ENCODE data around the gene MRPL37.
"Not testable (repeated sequence)": the region's sequence is repeated elsewhere in the genome, so short reads cannot be mapped to it uniquely, and the experiment has no call there.

MRPL37 gene

DNA sequence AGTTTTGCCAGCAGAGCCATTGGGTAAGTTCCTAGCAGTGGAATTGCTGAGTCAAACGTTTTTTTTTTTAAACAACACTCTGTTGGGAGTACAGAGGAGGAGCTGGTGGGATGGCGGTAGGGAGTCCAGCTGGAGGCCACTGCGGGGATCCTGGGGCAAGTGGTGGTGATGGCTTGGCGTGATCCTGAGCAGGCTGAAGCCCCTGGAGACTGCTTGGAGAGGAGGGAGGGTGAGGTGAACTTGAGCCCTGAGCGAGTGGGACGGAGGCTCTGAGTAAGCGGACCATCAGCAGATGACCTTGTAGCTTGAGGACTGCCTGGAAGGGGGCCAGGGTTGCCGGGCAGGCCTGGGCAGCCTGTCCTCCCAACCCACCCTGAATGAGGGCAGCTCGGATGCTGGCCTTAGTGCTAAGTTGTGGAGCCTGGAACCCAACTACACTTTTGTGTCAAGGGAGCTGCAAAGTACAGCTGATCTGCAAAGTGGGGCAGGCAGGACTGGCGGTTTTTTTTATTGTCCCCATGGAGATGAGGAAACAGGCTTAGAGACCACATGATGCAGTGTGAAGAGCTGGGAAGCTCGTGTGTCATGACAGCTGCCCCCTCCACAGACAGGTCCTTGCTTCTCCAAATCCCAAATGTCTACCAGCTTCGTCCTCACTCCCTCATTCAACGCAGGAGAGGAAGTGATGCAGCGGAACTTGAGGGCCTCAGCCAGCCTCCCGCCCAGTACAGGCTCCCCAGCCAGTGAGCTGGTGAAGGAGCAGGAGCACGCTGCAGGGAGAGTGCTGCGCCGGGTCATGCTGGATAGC is 20.2 kb downstream of the MRPL37 start:
- peak; percentile 46 for DNase-seq (ENCODE audit: low spot score)

- no peak for DNase-seq (ENCODE audit: low spot score)
These were observed 21.3 kb downstream of the MRPL37 start for GRCh38 chr1:54221113-54221834.

DNA sequence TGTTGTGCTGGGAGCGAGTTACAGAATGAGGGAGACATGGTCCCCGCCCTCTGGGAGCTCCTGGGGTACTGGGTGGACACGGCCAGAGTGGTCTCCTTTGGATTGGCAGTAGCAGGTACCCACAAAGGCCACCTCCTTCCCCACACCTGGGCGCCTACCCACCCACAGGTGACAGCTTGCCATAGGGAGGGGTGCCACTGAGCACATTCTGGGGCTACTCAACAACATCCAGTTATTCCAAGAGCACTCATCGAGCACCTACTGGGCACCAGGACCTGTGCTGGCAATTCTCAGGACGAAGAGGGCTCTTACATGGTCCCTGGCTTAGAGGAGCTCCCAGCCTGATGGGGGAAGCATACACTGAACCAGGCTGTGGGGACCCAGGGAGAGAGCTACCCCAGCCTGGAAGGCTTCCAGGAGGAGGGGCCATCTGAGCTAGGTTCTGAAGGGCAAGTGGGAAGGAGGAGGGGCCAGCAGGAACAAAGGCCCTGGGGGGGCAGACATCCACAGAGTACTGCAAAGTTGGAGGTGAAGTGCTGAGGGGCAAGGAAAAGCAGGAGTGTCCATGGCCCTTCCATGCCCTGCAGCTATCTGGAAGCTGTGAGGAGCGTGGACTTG is 22.0 kb downstream of the MRPL37 start:
- no peak for DNase-seq (ENCODE audit: low spot score)

DNA sequence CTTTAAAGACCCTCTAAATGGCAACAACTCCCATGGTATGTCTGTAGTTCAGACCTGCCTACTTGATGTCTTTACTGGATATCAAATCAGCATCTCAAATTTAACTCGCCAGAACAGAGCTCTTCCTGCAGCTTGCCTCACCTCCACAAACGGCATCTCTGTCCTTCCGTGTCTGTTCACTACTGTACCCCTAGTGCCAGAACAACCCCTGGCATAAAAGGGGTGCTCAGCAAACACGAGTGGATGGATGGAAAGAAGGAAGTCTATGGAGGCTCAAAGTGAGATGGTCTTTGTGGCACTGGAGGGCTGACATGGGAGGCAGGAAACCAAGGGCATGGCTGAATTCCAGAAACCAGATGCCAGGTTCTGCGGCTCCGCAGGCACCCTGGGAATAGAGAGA is 22.7 kb downstream of the MRPL37 start:
- DNase-seq (ENCODE audit: low spot score) = no peak

DNA sequence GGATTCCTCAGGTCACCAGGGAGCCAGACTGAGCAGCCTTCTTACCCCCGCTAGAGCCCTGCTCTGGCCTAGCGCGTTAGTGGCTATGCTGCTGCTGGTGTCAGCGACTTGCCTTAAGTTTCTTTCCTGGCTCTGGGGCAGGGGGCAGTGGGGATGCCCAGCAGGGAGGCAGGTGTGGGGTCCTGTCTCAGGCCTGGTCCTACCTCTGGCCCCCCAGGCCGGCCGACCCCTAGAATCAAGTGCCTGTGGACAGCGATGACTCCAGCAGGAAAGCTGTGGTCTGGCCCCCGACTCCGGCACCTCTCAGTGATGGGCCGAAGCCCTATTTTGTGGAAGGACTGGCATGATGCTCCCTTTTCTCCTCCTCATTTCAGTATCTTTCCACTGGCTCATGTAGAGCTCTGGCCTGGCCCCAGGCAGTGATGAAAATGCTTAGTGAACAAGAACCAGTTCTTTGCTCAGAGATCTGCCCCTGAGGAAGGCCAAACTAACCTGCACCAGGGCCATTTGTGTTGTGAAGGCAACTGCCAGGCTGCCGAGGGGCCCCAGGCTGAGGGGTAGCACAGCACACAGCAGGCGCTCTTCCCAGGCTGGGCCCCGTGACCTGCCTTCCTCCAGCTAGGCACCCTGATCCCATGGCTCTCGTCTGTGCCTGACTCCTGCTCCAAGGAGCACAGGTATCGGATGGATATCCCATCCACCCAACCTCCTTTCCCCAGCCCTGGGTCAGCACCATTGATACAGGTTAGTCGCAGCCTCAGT is 23.7 kb downstream of the MRPL37 start:
- DNase-seq (ENCODE audit: low spot score) = no peak

GRCh38 chr1:54224233-54224632 is 24.3 kb downstream of the MRPL37 start:
- DNase-seq (ENCODE audit: low spot score) = no peak

DNA sequence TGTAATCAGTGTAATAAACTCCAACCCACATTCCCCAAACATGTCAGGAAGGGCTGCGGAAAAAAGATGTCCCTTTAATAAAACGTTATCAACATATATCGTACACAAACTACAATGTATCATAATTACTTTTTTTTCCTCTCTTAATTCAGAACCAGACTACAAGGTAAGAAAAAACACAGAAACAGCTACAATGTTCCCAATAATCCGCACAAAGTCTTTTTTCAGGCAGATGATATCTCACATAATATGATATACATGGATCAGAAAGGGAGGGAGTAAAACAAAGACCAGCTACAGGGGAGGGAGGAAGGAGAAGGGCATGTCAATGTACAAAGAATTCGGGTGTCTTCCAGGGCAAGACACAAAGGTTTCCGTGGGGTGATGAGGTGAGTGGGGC is 25.4 kb downstream of the MRPL37 start:
- DNase-seq (ENCODE audit: low spot score) = no peak

DNA sequence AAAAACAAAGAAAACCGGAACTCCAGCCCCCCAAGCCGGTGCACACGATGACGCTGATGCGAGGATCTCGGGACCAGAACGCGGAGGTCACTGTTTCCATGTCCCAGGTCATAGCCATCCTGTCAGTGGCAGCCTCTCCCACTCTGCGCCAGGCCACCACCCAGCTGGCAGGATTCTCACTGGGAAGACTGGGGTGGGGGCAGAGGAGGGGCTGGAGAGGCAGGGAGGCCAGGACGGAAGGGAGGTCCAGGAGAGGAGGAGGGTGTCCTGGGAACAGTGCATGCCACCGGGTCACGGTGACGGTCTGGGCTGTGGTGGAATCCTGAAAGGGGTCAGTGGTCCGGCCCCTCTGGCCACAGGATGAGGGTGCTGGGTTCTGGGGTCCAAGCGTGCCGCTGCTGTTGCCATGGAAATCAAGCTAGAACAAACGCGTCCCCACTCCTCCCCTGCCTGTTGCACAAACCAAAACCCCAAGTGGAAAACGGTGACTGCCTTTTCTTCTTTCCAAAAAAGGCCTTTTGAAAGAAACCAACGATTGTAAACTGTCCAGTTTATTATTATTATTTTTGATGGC is 26.1 kb downstream of the MRPL37 start:
- DNase-seq (ENCODE audit: low spot score) = no peak

DNA sequence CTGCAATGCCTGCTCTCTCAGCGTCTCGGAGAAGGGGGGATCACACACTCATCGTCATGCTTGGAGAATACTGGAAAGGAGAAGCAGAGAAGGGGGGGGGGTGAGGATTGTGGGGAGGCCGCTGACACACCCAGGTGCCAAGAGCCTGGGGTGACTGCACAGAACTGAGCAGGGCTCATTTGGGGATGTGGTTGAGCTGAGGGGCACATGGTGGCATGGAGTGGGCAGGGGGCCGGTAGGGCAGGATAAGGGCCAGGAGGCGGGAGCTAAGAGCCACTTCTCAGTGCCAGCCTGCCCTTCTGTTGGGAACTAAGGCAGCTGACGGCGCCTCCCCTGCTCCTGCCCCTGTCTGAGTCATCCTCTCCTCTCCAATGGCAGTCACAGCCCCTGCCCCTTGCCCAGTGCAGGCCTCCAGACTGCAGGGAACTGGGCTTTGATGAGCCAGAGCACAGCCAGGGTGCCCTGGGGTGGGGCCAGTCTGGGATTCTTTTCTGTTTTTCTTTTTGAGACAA is 27.2 kb downstream of the MRPL37 start:
- peak; percentile 57 for DNase-seq (ENCODE audit: low spot score)

- no peak for DNase-seq (ENCODE audit: low spot score)
These were observed 27.9 kb downstream of the MRPL37 start for GRCh38 chr1:54227891-54228310.

- DNase-seq (ENCODE audit: low spot score) = no peak
These were observed 28.7 kb downstream of the MRPL37 start for GRCh38 chr1:54228638-54229079.

- peak; percentile 78 for DNase-seq (ENCODE audit: low spot score)
These were observed 29.4 kb downstream of the MRPL37 start for GRCh38 chr1:54229281-54229891.

DNA sequence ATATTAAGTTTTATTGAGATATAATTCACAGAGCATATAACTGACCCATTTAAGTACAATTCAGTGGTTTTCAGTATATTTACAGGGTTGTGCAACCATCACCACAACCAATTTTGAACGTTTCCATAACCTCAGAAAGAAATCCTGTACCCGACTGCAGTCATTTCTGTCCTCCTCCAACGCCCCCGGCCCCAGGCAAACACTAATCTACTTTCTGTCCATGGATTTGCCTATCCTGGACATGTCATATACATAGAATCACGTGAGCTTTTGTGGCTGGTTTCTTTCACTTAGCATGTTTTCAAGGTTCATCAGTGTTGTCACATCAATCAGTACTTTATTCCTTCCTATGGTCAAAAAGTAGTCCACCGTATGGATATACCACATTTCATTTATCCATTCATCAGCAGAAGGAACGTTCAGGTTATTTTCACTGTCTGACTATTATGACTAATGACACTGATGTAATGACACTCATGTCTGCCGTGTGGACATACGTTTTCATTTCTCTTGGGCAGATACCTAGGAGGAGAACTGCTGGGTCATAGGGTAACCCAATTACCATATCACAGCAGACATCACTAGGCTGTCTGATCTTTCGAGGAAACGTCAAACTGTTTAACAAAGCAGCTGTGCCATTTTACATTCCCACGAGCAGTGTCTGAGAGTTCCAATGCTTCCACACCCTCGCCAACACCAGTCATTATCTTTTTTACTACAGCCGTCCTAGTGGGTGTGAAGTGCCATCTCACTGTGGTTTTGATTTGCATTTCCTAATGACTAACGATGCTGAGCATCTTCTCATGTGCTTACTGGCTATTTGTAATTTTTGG is 30.8 kb downstream of the MRPL37 start:
- no peak for DNase-seq (ENCODE audit: low spot score)

DNA sequence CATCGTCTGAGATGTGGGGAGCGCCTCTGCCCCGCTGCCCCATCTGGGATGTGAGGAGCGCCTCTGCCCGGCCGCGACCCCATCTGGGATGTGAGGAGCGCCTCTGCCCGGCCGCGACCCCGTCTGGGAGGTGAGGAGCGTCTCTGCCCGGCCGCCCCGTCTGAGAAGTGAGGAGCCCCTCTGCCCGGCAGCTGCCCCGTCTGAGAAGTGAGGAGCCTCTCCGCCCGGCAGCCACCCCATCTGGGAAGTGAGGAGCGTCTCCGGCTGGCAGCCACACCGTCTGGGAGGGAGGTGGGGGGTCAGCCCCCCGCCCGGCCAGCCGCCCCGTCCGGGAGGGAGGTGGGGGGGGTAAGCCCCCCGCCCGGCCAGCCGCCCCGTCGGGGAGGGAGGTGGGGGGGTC is 33.2 kb downstream of the MRPL37 start:
- not testable (repeated sequence) for DNase-seq (ENCODE audit: low spot score)

DNA sequence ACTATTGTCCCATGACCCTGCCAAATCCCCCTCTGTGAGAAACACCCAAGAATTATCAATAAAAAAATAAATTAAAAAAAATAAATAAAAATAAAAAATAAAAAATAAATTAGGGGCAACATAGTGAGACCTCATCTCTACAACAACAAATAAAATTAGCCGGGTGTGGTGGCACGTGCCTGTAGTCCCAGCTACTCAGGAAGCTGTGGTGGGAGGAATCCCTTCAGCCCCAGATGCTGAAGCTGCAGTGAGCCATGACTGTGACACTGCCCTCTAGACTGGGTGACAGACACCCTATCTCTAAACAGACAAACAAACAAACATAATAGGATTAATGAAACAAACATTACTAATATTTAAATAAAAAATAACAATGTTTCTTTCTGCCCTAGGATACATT is 34.3 kb downstream of the MRPL37 start:
- no peak for DNase-seq (ENCODE audit: low spot score)

DNA sequence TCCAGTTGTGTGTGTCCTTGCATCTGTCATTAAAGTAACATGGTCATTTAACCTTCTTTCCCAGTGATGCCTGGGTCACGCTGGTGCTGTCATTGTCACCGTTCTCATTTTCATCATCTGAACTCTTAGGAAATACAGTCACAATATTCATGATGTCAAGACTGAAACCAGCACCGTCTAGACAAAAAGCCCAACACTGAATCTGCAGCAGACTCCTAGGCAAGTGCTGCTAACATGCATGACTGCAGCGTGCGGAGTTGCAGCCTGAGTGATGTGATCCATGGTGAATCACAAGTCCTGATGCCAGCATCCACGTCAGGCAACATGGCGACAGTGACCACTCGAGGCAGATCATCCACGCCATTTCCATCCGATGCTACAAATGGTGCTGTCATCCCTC is 37.6 kb downstream of the MRPL37 start:
- no peak for DNase-seq (ENCODE audit: low spot score)

DNA sequence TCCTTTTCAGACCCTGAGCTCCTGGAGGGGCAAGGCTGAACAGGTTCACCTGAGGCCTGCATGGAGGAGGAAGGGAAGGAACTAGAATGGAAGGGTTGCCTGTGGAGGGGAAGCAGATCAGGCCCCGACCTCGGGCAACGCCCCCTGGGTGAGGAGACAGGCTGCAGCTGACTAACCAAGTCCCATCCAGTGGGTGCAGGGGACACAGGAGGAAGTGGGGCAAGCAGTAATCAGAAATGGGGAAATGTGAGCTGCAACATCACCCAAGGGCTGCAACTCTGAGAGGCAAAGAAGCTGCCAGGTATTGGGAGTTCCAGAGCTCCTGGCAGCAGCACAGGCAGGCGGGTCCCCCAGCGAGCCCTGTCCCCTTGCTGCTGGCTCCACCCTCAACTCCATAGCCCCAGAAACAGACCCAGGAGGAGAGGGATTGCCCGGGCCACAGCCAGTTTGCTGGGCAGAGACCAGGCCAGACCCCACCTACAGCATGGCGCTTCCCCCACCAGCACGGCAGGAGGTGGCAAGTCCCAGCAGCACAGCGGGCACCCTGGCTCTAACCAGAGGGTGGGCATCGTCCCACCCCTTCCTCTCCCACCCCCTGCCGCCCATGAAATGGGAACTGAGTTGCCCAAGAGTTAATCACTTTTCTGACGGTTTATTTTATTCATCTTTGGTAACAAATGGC is 38.5 kb downstream of the MRPL37 start:
- no peak for DNase-seq (ENCODE audit: low spot score)

DNA sequence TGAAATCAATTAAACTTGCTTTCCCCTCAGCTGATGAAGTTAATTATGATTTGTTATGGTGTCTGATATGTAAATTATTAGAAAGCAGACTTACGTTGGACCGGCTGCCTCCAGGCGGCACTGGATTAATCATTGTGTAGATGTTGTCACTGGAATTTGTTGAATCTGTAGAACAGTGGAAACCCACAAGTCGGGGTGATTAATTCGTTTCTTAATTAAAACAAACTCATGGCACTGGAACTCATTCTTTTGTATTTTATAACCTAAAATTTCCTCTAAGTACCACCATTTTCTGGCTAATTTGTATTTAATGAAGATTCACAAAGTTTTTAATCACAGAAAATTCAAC is 39.0 kb downstream of the MRPL37 start:
- DNase-seq (ENCODE audit: low spot score) = no peak

DNA sequence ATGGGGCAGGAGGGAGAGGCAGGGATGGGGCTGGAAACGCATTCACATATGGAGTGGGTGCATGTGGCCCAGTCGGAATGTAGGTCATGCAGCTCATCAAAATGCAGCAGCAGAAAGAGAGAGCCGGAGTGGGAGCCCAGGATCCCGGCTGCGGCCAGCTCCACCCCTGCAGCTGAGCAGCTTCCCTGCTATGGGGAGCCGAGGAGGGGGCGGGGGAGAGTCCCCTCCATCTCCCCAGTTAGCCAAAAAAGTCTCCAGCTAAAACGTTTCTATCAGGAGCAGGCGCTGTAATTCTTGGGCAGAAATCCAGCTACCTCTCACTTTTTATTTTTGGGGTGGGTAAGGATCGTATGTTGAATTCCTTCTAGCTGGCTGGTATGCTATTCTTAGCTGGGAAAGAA is 39.7 kb downstream of the MRPL37 start:
- no peak for DNase-seq (ENCODE audit: low spot score)

Data from AG08396 (cell line).